Adrenal gland (tissue), 5 donors: Measurements from ENCODE around the gene LTBP2.

Experiments
- CTCF ChIP-seq, 6 experiments: fragments of 450-650 bp in 4 of 6; fragments of 200-600 bp in 2 of 6; sonication (generic) in 1 of 6; IDR thresholded peaks; 1 replicate in 5 of 6; 2 replicates in 1 of 6; pipeline versions ENCODE4 v1.5.1 to v1.8.0; 2016 to 2021; ENCODE audit warnings: antibody characterized with exemption in 6 of 6, mild to moderate bottlenecking in 2 of 6, moderate library complexity in 1 of 6
- POLR2A ChIP-seq, 2 donors: fragments of 450-650 bp; IDR thresholded peaks; one replicate each; pipeline ENCODE4 v1.6.1; 2017; ENCODE audit warnings: antibody characterized with exemption in 2 of 2, mild to moderate bottlenecking in 2 of 2, moderate library complexity in 1 of 2
- donor health status: DM: no; HTN: no; CAD: no.

- no peak for TF ChIP-seq CTCF (IDR thresholded peaks at IDR 0.05)
- no peak for TF ChIP-seq POLR2A (IDR thresholded peaks at IDR 0.05)
Observed at GRCh38 chr14:74634481-74634880, 22.4 kb upstream of the LTBP2 start.
